Measurements from ENCODE around the gene CCDC178.

The CCDC178 gene

GRCh38 chr18:33014060-33014796, 426.3 kb downstream of the CCDC178 start:
- ChIA-PET POLR2A (no interaction called here), CTCF (no interaction called here)
- DNase-seq (ENCODE audit: extremely low spot score): no peak
- TF ChIP-seq FOXK2 (IDR thresholded peaks at IDR 0.05): no peak
- no peak for TF ChIP-seq CTBP1 (IDR thresholded peaks at IDR 0.05; ENCODE audit: borderline replicate concordance)
- no peak for TF ChIP-seq ZNF384 (IDR thresholded peaks at IDR 0.05)
- TF ChIP-seq PKNOX1 (IDR thresholded peaks at IDR 0.05): no peak
- TF ChIP-seq HDGF (IDR thresholded peaks at IDR 0.05; ENCODE audit: borderline replicate concordance): no peak
- TF ChIP-seq LEF1 (IDR thresholded peaks at IDR 0.05; ENCODE audit: borderline replicate concordance): no peak
- TF ChIP-seq ELF4 (IDR thresholded peaks at IDR 0.05): no peak
- TF ChIP-seq FOXM1 (IDR thresholded peaks at IDR 0.05; ENCODE audit: borderline replicate concordance): no peak
- TF ChIP-seq SUZ12 (IDR thresholded peaks at IDR 0.05): no peak
- no peak for TF ChIP-seq BHLHE40 (IDR thresholded peaks at IDR 0.05; ENCODE audit: borderline replicate concordance)
- no peak for TF ChIP-seq FOXA1 (IDR thresholded peaks at IDR 0.05)
- no peak for TF ChIP-seq NFRKB (IDR thresholded peaks at IDR 0.05)
- no peak for TF ChIP-seq L3MBTL2 (conservative IDR thresholded peaks at IDR 0.05)
- no peak for TF ChIP-seq TARDBP (IDR thresholded peaks at IDR 0.05)
- no peak for TF ChIP-seq ARNT (IDR thresholded peaks at IDR 0.05)
- TF ChIP-seq SP1 (IDR thresholded peaks at IDR 0.05): no peak

- ChIA-PET POLR2A (no interaction called here), CTCF (no interaction called here)
- no peak for TF ChIP-seq ARNT (IDR thresholded peaks at IDR 0.05)
- no peak for TF ChIP-seq ZNF384 (IDR thresholded peaks at IDR 0.05)
- no peak for TF ChIP-seq NFRKB (IDR thresholded peaks at IDR 0.05)
- TF ChIP-seq BHLHE40 (IDR thresholded peaks at IDR 0.05; ENCODE audit: borderline replicate concordance): no peak
- TF ChIP-seq LEF1 (IDR thresholded peaks at IDR 0.05; ENCODE audit: borderline replicate concordance): no peak
- no peak for TF ChIP-seq PKNOX1 (IDR thresholded peaks at IDR 0.05)
- no peak for TF ChIP-seq FOXM1 (IDR thresholded peaks at IDR 0.05; ENCODE audit: borderline replicate concordance)
- TF ChIP-seq CTBP1 (IDR thresholded peaks at IDR 0.05; ENCODE audit: borderline replicate concordance): no peak
- TF ChIP-seq SUZ12 (IDR thresholded peaks at IDR 0.05): no peak
- no peak for TF ChIP-seq HDGF (IDR thresholded peaks at IDR 0.05; ENCODE audit: borderline replicate concordance)
- no peak for TF ChIP-seq FOXK2 (IDR thresholded peaks at IDR 0.05)
- TF ChIP-seq SP1 (IDR thresholded peaks at IDR 0.05): no peak
- TF ChIP-seq L3MBTL2 (conservative IDR thresholded peaks at IDR 0.05): no peak
- TF ChIP-seq FOXA1 (IDR thresholded peaks at IDR 0.05): no peak
- no peak for TF ChIP-seq TARDBP (IDR thresholded peaks at IDR 0.05)
- no peak for TF ChIP-seq ELF4 (IDR thresholded peaks at IDR 0.05)
- DNase-seq (ENCODE audit: extremely low spot score): no peak
These were observed 430.4 kb downstream of the CCDC178 start for GRCh38 chr18:33010149-33010548.

- no peak for DNase-seq (ENCODE audit: extremely low spot score)
- CTCF ChIA-PET: no interaction called here
- POLR2A ChIA-PET: no interaction called here
- TF ChIP-seq FOXA1 (IDR thresholded peaks at IDR 0.05) (no peak), HDGF (IDR thresholded peaks at IDR 0.05; ENCODE audit: borderline replicate concordance) (no peak)
These were observed 441.6 kb downstream of the CCDC178 start for GRCh38 chr18:32998921-32999320.

GRCh38 chr18:32998285-32998684, 442.2 kb downstream of the CCDC178 start:
- DNase-seq (ENCODE audit: extremely low spot score): no peak
- ChIA-PET POLR2A (no interaction called here), CTCF (no interaction called here)
- TF ChIP-seq NFRKB (IDR thresholded peaks at IDR 0.05) (no peak), FOXK2 (IDR thresholded peaks at IDR 0.05) (no peak), CTBP1 (IDR thresholded peaks at IDR 0.05; ENCODE audit: borderline replicate concordance) (no peak), TARDBP (IDR thresholded peaks at IDR 0.05) (no peak), FOXM1 (IDR thresholded peaks at IDR 0.05; ENCODE audit: borderline replicate concordance) (no peak), ARNT (IDR thresholded peaks at IDR 0.05) (no peak), ZNF384 (IDR thresholded peaks at IDR 0.05) (no peak), PKNOX1 (IDR thresholded peaks at IDR 0.05) (no peak), ELF4 (IDR thresholded peaks at IDR 0.05) (no peak)

- CTCF ChIA-PET: interaction anchor here (1.0 kb wide), 1 partner anchor 218 kb away, joined by 5 read pairs; no protein-coding TSS in a partner anchor
- POLR2A ChIA-PET: no interaction called here
- DNase-seq (ENCODE audit: extremely low spot score): no peak
- TF ChIP-seq FOXK2 (IDR thresholded peaks at IDR 0.05): no peak
- TF ChIP-seq L3MBTL2 (conservative IDR thresholded peaks at IDR 0.05): no peak
- no peak for TF ChIP-seq FOXA1 (IDR thresholded peaks at IDR 0.05)
- no peak for TF ChIP-seq BHLHE40 (IDR thresholded peaks at IDR 0.05; ENCODE audit: borderline replicate concordance)
These were observed 456.8 kb downstream of the CCDC178 start for GRCh38 chr18:32983721-32984120.

- CTCF ChIA-PET: no interaction called here
- TF ChIP-seq CTBP1 (IDR thresholded peaks at IDR 0.05; ENCODE audit: borderline replicate concordance) (no peak), TARDBP (IDR thresholded peaks at IDR 0.05) (no peak), L3MBTL2 (conservative IDR thresholded peaks at IDR 0.05) (no peak), ARNT (IDR thresholded peaks at IDR 0.05) (no peak), FOXA1 (IDR thresholded peaks at IDR 0.05) (no peak), LEF1 (IDR thresholded peaks at IDR 0.05; ENCODE audit: borderline replicate concordance) (no peak), FOXM1 (IDR thresholded peaks at IDR 0.05; ENCODE audit: borderline replicate concordance) (no peak), SP1 (IDR thresholded peaks at IDR 0.05) (no peak), NFRKB (IDR thresholded peaks at IDR 0.05) (no peak), PKNOX1 (IDR thresholded peaks at IDR 0.05) (no peak), ELF4 (IDR thresholded peaks at IDR 0.05) (no peak), FOXK2 (IDR thresholded peaks at IDR 0.05) (no peak), HDGF (IDR thresholded peaks at IDR 0.05; ENCODE audit: borderline replicate concordance) (no peak), SUZ12 (IDR thresholded peaks at IDR 0.05) (no peak), BHLHE40 (IDR thresholded peaks at IDR 0.05; ENCODE audit: borderline replicate concordance) (no peak), ZNF384 (IDR thresholded peaks at IDR 0.05) (no peak)
- POLR2A ChIA-PET: no interaction called here
- no peak for DNase-seq (ENCODE audit: extremely low spot score)
These were observed 459.6 kb downstream of the CCDC178 start for GRCh38 chr18:32980896-32981295.

Data from HEK293T (cell line).